Activated CD8-positive, alpha-beta memory T cell treated with anti-CD3 and anti-CD28 coated beads, Interleukin-2, amount 10 ng/mL, durations not matched to agents 7 days and 5 days (primary cell): ENCODE measurements around the gene C12orf42. TPM values are rescaled to one million over a fixed set of nuclear protein-coding genes. Genes with fewer than 3 reads are reported as not detected.
"Not testable (repeated sequence)": the region's sequence is repeated elsewhere in the genome, so short reads cannot be mapped to it uniquely, and the experiment has no call there.

Experiments used
- ATAC-seq: fragments of 150-1000 bp; cut with Tn5 transposase; one replicate; pipeline ENCODE4 v1.10.0; 2021; ENCODE audit warnings: moderate library complexity
- CTCF ChIA-PET: fragments of 350-600 bp; sonication (Branson Sonifier 250); formaldehyde crosslinking; loops from one replicate; lab custom pipeline; 2021; ENCODE audit warnings: antibody characterized with exemption; lab: Charles Lee
- DNase-seq: peaks from one replicate; pipeline ENCODE4 v3.0.0-alpha.2; 2020
- H3K27ac Mint-ChIP-seq: one replicate; pipeline ENCODE4 v1.8.0; 2021; ENCODE audit warnings: mild to moderate bottlenecking, mixed read lengths
- H3K27me3 Mint-ChIP-seq: one replicate; pipeline ENCODE4 v1.8.0; 2021; ENCODE audit warnings: mixed read lengths
- H3K36me3 Mint-ChIP-seq: one replicate; pipeline ENCODE4 v1.8.0; 2021; ENCODE audit warnings: mild to moderate bottlenecking, mixed read lengths
- H3K4me1 Mint-ChIP-seq: one replicate; pipeline ENCODE4 v1.8.0; 2021; ENCODE audit warnings: mixed read lengths
- H3K4me3 Mint-ChIP-seq: one replicate; pipeline ENCODE4 v1.8.0; 2021; ENCODE audit warnings: mild to moderate bottlenecking, moderate library complexity, mixed read lengths
- H3K9me3 Mint-ChIP-seq: one replicate; pipeline ENCODE4 v1.8.0; 2022; ENCODE audit warnings: low read depth, mixed read lengths
- total RNA-seq, 2 experiments: library from RNA; stranded (reverse); gene quantifications; one replicate each; pipeline ENCODE4 v1.2.3, GENCODE V29; 2021

Gene C12orf42
- total RNA-seq, 2 experiments from 2014 or later = 0.84 TPM; not detected in 1

DNA sequence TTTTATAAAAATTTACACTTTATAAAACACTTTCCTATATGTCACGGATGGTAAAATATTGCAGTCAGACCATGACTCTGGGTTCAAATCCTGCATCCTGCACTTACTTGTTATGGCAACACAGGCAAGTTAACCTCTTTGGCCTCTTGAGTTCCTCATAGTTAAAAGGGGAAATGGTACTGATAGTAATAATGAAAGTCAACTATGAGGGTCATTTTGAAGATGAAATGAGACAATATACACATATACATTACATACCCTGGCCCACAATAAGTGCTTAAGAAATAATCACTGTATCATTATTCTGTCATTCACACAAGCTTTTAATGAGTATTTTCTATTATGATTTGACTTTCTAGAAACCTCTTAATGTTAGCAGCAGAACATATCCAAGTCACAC is 64.4 kb downstream of the C12orf42 start:
- Mint-ChIP-seq H3K27me3 (no peaks in the 10 kb centered on the region), H3K4me1 (peaks cover 6% of the 10 kb centered on the region), H3K27ac (no peak overlapping the region), H3K36me3 (peaks cover 6% of the 10 kb centered on the region), H3K4me3 (no peak overlapping the region), H3K9me3 (peaks cover 15% of the 10 kb centered on the region)
- CTCF ChIA-PET = no interaction called here
- DNase-seq (no peak), ATAC-seq (no peak)

DNA sequence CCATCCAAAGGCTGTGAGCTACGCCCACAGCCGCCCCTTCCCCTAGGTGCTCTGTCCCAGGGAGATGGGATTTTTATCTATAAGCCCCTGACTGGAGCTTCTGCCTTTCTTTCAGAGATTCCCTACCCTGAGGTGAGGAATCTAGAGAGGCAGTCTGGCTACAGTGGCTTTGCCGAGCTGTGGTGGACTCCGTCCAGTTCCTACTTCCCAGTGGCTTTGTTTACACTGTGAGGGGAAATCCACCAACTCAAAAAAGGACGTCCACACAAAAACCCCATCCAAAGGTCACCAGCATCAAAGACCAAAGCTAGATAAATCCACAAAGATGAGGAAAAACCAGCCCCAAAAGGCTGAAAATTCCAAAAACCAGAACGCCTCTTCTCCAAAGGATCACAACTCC is 70.1 kb downstream of the C12orf42 start:
- H3K27ac Mint-ChIP-seq, CTCF ChIA-PET, H3K27me3 Mint-ChIP-seq, H3K36me3 Mint-ChIP-seq, H3K4me3 Mint-ChIP-seq, DNase-seq, H3K4me1 Mint-ChIP-seq, ATAC-seq: not testable (repeated sequence)
- H3K9me3 Mint-ChIP-seq = peaks cover 14% of the 10 kb centered on the region

DNA sequence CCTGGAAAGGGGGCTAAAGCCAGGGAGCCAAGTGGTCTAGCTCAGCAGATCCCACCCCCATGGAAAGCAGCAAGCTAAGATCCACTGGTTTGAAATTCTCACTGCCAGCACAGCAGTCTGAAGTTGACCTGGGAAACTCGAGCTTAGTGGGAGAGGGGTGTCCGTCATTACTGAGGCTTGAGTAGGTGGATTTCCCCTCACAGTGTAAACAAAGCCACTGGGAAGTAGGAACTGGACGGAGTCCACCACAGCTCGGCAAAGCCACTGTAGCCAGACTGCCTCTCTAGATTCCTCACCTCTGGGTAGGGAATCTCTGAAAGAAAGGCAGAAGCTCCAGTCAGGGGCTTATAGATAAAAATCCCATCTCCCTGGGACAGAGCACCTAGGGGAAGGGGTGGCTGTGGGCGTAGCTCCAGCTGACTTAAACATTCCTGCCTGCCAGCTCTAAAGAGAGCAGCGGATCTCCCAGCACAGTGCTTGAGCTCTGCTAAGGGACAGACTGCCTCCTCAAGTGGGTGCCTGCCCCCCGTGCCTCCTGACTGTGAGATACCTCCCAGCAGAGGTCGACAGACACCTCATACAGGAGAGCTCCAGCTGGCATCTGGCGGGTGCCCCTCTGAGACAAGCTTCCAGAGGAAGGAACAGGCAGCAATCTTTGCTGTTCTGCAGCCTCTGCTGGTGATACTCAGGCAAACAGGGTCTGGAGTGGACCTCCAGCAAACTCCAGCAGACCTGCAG is 70.8 kb downstream of the C12orf42 start:
- H3K4me1 Mint-ChIP-seq, H3K27me3 Mint-ChIP-seq, ATAC-seq, DNase-seq, H3K27ac Mint-ChIP-seq, H3K36me3 Mint-ChIP-seq, CTCF ChIA-PET, H3K4me3 Mint-ChIP-seq: not testable (repeated sequence)
- peaks cover 14% of the 10 kb centered on the region for H3K9me3 Mint-ChIP-seq

DNA sequence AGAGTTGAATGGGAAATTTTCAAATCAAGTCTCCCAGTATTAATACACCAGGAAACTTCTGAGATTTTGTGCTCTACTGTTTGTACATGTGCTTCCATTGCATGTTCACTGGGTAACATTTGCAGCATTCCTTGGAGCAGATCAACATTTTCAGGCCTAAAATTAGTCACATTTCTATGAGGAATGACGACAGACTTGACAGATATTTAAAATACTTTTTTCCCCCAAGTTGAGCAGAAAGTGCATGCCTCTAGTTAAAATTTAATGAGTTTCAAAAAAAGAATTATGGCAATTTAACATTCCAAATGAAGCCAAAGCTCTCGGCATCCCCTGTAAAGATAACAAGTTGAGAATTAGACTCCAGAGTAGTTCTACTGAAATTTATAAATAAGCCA is 72.3 kb downstream of the C12orf42 start:
- Mint-ChIP-seq H3K4me3 (no peak overlapping the region), H3K9me3 (peaks cover 14% of the 10 kb centered on the region), H3K27ac (no peak overlapping the region), H3K27me3 (no peaks in the 10 kb centered on the region), H3K36me3 (peaks cover 2% of the 10 kb centered on the region), H3K4me1 (no peaks in the 10 kb centered on the region)
- ATAC-seq = no peak
- CTCF ChIA-PET = no interaction called here
- DNase-seq = no peak

DNA sequence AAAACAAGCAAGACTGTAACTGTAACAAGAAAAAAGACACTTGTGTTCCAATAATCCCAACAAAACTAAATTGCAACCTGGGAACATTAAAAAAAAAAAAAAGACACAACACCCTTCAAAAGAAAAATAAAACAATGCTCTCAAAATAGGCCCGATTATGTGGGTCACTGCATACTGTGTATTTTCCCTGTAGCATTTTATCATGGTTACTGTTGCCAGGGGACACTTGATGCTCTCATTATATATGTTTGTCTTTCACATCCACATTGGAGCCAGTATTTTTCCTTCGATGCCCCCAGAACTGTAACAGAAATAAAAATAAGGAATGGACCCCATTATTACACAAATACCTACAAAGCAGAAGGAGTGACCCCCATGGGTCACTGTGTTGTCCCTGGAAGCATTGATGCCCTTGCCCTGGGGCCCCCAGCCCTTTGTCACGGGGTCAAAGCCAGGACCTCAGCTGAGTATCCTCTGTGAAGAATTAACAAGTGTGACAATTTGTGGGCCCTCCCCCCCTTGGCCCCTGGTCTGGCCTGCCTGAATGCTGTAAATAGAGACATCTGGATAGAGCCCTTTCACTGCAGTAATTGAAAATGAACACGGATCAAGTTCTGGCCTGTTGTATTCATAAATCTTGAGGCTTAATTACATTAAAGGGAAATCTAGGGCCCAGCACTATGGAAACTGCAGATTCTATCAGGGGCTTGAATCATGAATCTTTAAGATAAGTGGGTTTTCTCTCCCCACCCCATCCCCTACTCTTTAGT is 72.8 kb downstream of the C12orf42 start:
- peaks cover 11% of the 10 kb centered on the region for H3K9me3 Mint-ChIP-seq
- H3K27me3 Mint-ChIP-seq = no peaks in the 10 kb centered on the region
- DNase-seq (no peak), ATAC-seq (no peak)
- CTCF ChIA-PET = no interaction called here
- no peak overlapping the region for H3K4me3 Mint-ChIP-seq
- no peak overlapping the region for H3K27ac Mint-ChIP-seq
- H3K4me1 Mint-ChIP-seq = no peaks in the 10 kb centered on the region
- peaks cover 2% of the 10 kb centered on the region for H3K36me3 Mint-ChIP-seq

DNA sequence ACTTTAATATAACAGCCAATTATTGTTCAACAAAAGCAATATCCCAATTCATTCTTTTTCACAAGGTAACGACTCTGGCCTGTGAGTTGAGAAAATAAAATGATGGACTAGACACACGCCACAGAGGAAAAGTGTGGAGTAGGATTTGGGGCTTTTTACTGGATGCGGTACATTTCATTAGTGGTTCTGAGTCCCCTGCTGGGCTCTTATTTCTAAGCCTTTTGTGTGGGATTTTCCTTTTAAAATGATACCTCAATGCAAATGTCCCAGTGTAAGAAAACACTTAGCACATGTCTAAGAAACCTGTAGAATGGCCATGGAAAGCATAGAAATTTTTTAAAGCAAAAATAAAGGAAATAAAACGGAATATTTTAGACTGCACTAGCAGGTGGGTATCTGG is 73.4 kb downstream of the C12orf42 start:
- Mint-ChIP-seq H3K27me3 (no peaks in the 10 kb centered on the region), H3K27ac (no peak overlapping the region), H3K4me3 (no peak overlapping the region), H3K9me3 (peaks cover 6% of the 10 kb centered on the region), H3K36me3 (peaks cover 2% of the 10 kb centered on the region), H3K4me1 (no peaks in the 10 kb centered on the region)
- no peak for DNase-seq
- CTCF ChIA-PET = no interaction called here
- no peak for ATAC-seq

DNA sequence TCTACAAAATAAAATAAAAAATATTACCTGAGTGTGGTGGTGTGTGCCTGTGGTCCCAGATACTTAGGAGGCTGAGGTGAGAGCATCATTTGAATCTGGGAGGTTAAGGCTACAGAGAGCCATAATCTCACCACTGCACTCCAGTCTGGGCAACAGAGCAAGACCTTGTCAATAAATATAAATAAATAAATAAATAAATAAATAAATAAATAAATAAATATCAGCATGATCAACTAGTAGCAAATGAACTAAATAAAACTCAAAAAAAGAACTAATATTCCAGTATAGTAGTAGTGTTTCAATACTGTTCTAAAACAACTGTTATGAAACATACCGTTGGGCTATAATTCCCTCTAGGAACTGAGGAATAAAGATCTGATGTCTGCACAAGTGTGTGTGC is 74.4 kb downstream of the C12orf42 start:
- no peak for ATAC-seq
- Mint-ChIP-seq H3K27ac (no peak overlapping the region), H3K4me3 (no peak overlapping the region), H3K9me3 (peaks cover 4% of the 10 kb centered on the region), H3K27me3 (no peaks in the 10 kb centered on the region), H3K36me3 (peaks cover 2% of the 10 kb centered on the region), H3K4me1 (no peaks in the 10 kb centered on the region)
- DNase-seq = no peak
- CTCF ChIA-PET = no interaction called here

DNA sequence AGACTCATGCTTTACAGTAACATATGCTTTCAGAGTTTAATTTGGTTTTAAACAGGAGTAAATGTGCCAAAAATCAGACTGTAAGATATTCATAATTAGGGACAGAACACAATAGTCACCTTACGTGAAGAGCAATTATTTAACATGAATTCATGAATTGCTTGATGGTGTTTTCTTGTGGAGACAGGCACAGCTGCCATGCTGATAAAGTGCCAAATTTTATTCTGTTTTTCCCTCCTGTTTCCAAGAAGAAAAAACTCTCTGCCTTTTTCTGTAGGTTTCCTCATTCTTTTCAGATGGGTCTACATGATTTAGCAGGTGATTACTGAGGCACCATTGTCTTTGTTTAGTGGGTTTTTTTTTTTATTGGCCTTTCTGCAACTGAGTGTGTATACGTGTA is 80.1 kb downstream of the C12orf42 start:
- H3K4me3 Mint-ChIP-seq = no peak overlapping the region
- H3K27me3 Mint-ChIP-seq = no peaks in the 10 kb centered on the region
- H3K36me3 Mint-ChIP-seq = no peaks in the 10 kb centered on the region
- CTCF ChIA-PET = no interaction called here
- DNase-seq (no peak), ATAC-seq (no peak)
- H3K27ac Mint-ChIP-seq = no peak overlapping the region
- no peaks in the 10 kb centered on the region for H3K9me3 Mint-ChIP-seq
- no peaks in the 10 kb centered on the region for H3K4me1 Mint-ChIP-seq

DNA sequence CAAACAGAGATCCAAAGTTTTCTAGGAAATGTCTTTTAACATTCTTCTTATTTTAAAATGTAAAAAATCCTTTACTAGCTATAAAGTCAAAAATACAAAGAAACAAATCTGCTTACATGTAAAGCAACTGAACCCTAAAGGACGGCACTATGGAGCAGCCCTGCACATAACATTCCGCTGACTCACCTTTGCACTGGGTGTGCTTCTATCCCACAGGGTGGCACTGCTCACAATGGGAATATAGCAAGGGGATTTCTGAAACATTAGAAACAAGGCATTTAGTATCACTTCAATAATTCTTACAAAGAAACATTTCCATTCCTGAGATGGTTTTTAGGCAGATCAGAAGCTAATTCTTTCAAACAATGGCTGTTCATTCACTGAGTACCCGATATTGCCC is 94.3 kb downstream of the C12orf42 start:
- DNase-seq (no peak), ATAC-seq (no peak)
- no peak overlapping the region for H3K27ac Mint-ChIP-seq
- H3K27me3 Mint-ChIP-seq = no peaks in the 10 kb centered on the region
- no peak overlapping the region for H3K4me3 Mint-ChIP-seq
- no peaks in the 10 kb centered on the region for H3K36me3 Mint-ChIP-seq
- H3K4me1 Mint-ChIP-seq = no peaks in the 10 kb centered on the region
- CTCF ChIA-PET = interaction anchor here (1.3 kb wide), 1 partner anchor 148 kb away, joined by 3 read pairs; no protein-coding TSS in a partner anchor
- peaks cover 2% of the 10 kb centered on the region for H3K9me3 Mint-ChIP-seq

DNA sequence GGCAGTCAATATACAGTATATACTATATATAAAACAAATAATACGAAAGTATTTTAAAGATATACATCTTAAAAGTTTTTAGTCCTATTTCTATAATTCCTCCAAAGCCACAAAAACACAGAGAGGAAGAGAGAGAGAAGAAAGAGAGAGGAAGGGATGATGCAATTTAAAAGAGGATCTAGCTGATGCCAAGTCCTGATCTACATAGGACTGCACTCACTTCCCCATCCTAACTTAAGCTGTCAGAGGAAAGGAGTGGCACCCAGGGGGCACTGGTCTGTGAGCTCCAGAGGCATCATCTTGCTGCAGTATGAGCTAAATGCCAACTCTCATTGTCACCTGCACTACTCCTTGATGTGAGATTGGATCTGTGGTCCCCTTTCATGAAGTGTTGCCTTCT is 95.8 kb downstream of the C12orf42 start:
- CTCF ChIA-PET = interaction anchor here (1.3 kb wide), 1 partner anchor 149 kb away, joined by 3 read pairs; no protein-coding TSS in a partner anchor
- H3K27me3 Mint-ChIP-seq = no peaks in the 10 kb centered on the region
- no peaks in the 10 kb centered on the region for H3K4me1 Mint-ChIP-seq
- no peak overlapping the region for H3K27ac Mint-ChIP-seq
- ATAC-seq (no peak), DNase-seq (no peak)
- no peak overlapping the region for H3K4me3 Mint-ChIP-seq
- no peaks in the 10 kb centered on the region for H3K36me3 Mint-ChIP-seq
- peaks cover 2% of the 10 kb centered on the region for H3K9me3 Mint-ChIP-seq

DNA sequence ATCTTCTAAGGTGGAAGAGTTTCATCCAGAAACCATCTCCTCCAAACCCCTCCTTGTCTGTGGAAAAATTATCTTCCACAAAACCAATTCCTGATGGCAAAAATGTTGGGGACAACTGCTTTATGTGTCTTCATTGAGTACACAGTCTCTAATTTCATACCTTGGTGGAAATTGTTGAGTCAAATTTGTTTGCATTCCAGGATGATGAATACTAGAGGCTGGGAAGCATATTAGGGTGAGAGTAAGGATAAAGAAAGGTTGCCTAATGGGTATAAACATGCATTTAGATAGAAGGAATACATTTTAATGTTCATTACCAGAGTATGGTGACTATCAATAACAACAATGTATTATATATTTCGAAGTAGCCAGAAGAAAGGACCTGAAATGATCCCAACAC is 98.2 kb downstream of the C12orf42 start:
- CTCF ChIA-PET = no interaction called here
- Mint-ChIP-seq H3K27ac (no peak overlapping the region), H3K27me3 (no peaks in the 10 kb centered on the region), H3K4me1 (no peaks in the 10 kb centered on the region), H3K4me3 (no peak overlapping the region), H3K9me3 (peaks cover 2% of the 10 kb centered on the region), H3K36me3 (no peaks in the 10 kb centered on the region)
- ATAC-seq = no peak
- no peak for DNase-seq

DNA sequence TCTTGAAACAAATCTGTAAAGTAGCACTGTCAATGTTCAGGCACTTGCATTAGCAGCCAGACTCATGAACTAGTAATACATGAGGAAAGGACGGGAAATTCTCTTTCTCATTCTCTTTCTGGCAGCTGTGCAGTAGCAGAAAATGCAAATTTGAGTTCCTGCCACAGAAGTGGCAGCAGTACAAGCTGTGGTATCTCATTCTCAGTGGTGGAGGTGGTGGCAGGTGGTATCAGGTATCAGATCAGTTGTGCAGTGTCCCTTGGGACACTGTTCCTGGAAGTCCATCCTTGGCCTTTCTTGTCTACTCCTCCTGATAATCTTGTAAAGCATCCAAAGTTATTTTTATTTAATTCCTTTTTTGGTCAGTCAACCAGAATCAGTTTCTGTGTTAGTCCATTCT is 103.0 kb downstream of the C12orf42 start:
- CTCF ChIA-PET = no interaction called here
- Mint-ChIP-seq H3K9me3 (peaks cover 5% of the 10 kb centered on the region), H3K36me3 (no peaks in the 10 kb centered on the region), H3K4me1 (no peaks in the 10 kb centered on the region), H3K4me3 (no peak overlapping the region), H3K27ac (no peak overlapping the region), H3K27me3 (no peaks in the 10 kb centered on the region)
- ATAC-seq (no peak), DNase-seq (no peak)

DNA sequence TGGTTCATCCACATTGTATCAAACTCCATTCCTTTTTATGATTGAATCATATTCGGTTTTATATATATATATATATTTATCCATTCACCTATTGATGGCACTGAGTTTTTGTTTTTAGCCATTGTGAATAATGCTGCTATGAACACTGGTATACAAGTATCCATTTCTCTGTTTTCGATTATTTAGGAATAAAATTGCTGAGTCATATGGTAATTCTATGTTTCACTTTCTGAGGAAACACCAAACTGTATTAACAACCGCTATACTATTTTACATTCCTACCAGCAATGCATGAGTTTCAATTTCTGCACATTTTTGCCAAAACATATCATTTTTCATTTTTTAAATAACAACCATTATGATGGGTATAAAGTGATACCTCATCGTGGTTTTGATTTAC is 104.7 kb downstream of the C12orf42 start:
- ATAC-seq = no peak
- Mint-ChIP-seq H3K27me3 (no peaks in the 10 kb centered on the region), H3K9me3 (peaks cover 3% of the 10 kb centered on the region), H3K36me3 (no peaks in the 10 kb centered on the region), H3K4me3 (no peak overlapping the region), H3K27ac (no peak overlapping the region), H3K4me1 (no peaks in the 10 kb centered on the region)
- no peak for DNase-seq
- CTCF ChIA-PET = no interaction called here

DNA sequence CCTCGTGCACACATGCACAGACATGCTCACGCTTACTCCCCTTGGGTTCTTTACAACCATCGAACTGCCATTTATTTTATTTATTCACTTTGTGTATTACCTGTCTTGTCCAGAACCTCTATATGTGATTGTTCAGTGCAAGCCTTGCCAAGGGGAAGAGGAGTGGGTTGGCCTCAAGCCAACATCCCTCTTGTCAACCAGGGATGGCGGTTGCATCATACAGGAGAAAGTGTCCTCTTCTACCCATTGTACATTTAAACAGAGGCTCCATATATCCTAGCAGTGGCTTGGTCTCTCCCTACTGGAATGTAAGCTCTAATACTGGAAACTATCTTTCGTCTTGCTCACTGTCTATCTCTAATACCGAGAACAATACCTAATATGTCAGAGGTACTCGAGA is 108.4 kb downstream of the C12orf42 start:
- no peaks in the 10 kb centered on the region for H3K36me3 Mint-ChIP-seq
- H3K27me3 Mint-ChIP-seq = no peaks in the 10 kb centered on the region
- H3K27ac Mint-ChIP-seq = no peak overlapping the region
- DNase-seq = no peak
- H3K4me3 Mint-ChIP-seq = no peak overlapping the region
- peaks cover 3% of the 10 kb centered on the region for H3K9me3 Mint-ChIP-seq
- no peak for ATAC-seq
- H3K4me1 Mint-ChIP-seq = no peaks in the 10 kb centered on the region
- CTCF ChIA-PET = no interaction called here
